Measurements from ENCODE around the gene HERPUD2. TPM values are rescaled to one million over a fixed set of nuclear protein-coding genes. Genes with fewer than 3 reads are reported as not detected.
"Not testable (repeated sequence)": the region's sequence is repeated elsewhere in the genome, so short reads cannot be mapped to it uniquely, and the experiment has no call there.

The HERPUD2 gene
- total RNA-seq, 1 donor from 2014 or later, result 28.0 TPM

- TF ChIP-seq CTCF (IDR thresholded peaks at IDR 0.05; ENCODE audit: insufficient read depth, low read depth, low read length) (no peak), EZH2 (IDR thresholded peaks at IDR 0.05; ENCODE audit: insufficient read depth, low read length) (no peak)
- H3K27ac Mint-ChIP-seq (ENCODE audit: unreplicated experiment), result no peak overlapping the region
These were observed 37.8 kb downstream of the HERPUD2 start for GRCh38 chr7:35657125-35657524.

GRCh38 chr7:35654558-35654957 is 40.4 kb downstream of the HERPUD2 start:
- H3K27ac ChIP-seq (ENCODE audit: low read depth, low read length); H3K9me3 Mint-ChIP-seq (ENCODE audit: unreplicated experiment); H3K9ac ChIP-seq (ENCODE audit: low read length); H3K9me3 ChIP-seq (ENCODE audit: insufficient read depth, low read depth, low read length); FAIRE-seq; H3K27ac Mint-ChIP-seq (ENCODE audit: unreplicated experiment); H3K4me3 Mint-ChIP-seq (ENCODE audit: unreplicated experiment); H3K27me3 ChIP-seq (ENCODE audit: insufficient read depth, low read length); H3K4me3 ChIP-seq (ENCODE audit: insufficient read depth, low read depth, low read length); H3K4me1 Mint-ChIP-seq (ENCODE audit: low read depth, unreplicated experiment); H3K4me1 ChIP-seq (ENCODE audit: insufficient read depth, low read length); H3K36me3 ChIP-seq (ENCODE audit: insufficient read depth, low read length); H2AFZ ChIP-seq (ENCODE audit: low read depth, low read length); H3K27me3 Mint-ChIP-seq (ENCODE audit: low read depth, unreplicated experiment); H3K4me2 ChIP-seq (ENCODE audit: low read length); DNase-seq (ENCODE audit: low read depth): not testable (repeated sequence)
- peaks cover 24% of the 10 kb centered on the region for H3K36me3 Mint-ChIP-seq (ENCODE audit: low read depth, unreplicated experiment)
- H4K20me1 ChIP-seq (ENCODE audit: insufficient read depth, low read length), result peaks cover 54% of the 10 kb centered on the region
- H3K79me2 ChIP-seq (ENCODE audit: insufficient read depth, low read length), result peaks cover 51% of the 10 kb centered on the region

More at GRCh38 chr7:35657125-35657524, 37.8 kb downstream of the HERPUD2 start:
- Histone ChIP-seq H3K9me3 (ENCODE audit: insufficient read depth, low read depth, low read length) (no peaks in the 10 kb centered on the region), H3K27me3 (ENCODE audit: insufficient read depth, low read length) (no peaks in the 10 kb centered on the region), H3K4me2 (ENCODE audit: low read length) (no peak overlapping the region), H3K9ac (ENCODE audit: low read length) (no peak overlapping the region), H3K4me3 (ENCODE audit: insufficient read depth, low read depth, low read length) (no peak overlapping the region), H3K79me2 (ENCODE audit: insufficient read depth, low read length) (peaks cover 31% of the 10 kb centered on the region), H3K27ac (ENCODE audit: low read depth, low read length) (no peak overlapping the region), H4K20me1 (ENCODE audit: insufficient read depth, low read length) (peaks cover 37% of the 10 kb centered on the region), H2AFZ (ENCODE audit: low read depth, low read length) (no peak overlapping the region), H3K4me1 (ENCODE audit: insufficient read depth, low read length) (no peaks in the 10 kb centered on the region), H3K36me3 (ENCODE audit: insufficient read depth, low read length) (no peaks in the 10 kb centered on the region)
- DNase-seq (ENCODE audit: low read depth), result no peak
- FAIRE-seq, result no peak
- H3K27me3 Mint-ChIP-seq (ENCODE audit: low read depth, unreplicated experiment), result no peaks in the 10 kb centered on the region
- H3K4me1 Mint-ChIP-seq (ENCODE audit: low read depth, unreplicated experiment), result no peaks in the 10 kb centered on the region
- H3K36me3 Mint-ChIP-seq (ENCODE audit: low read depth, unreplicated experiment), result peaks cover 25% of the 10 kb centered on the region
- H3K9me3 Mint-ChIP-seq (ENCODE audit: unreplicated experiment), result peaks cover 12% of the 10 kb centered on the region
- no peak overlapping the region for H3K4me3 Mint-ChIP-seq (ENCODE audit: unreplicated experiment)

- no peak overlapping the region for H3K27ac ChIP-seq (ENCODE audit: low read depth, low read length)
- Mint-ChIP-seq H3K36me3 (ENCODE audit: low read depth, unreplicated experiment) (peaks cover 21% of the 10 kb centered on the region), H3K27me3 (ENCODE audit: low read depth, unreplicated experiment) (no peaks in the 10 kb centered on the region), H3K27ac (ENCODE audit: unreplicated experiment) (no peak overlapping the region), H3K4me1 (ENCODE audit: low read depth, unreplicated experiment) (peaks cover 5% of the 10 kb centered on the region), H3K9me3 (ENCODE audit: unreplicated experiment) (peaks cover 4% of the 10 kb centered on the region), H3K4me3 (ENCODE audit: unreplicated experiment) (no peak overlapping the region)
- H3K79me2 ChIP-seq (ENCODE audit: insufficient read depth, low read length), result peaks cover 51% of the 10 kb centered on the region
- H3K27me3 ChIP-seq (ENCODE audit: insufficient read depth, low read length), result no peaks in the 10 kb centered on the region
- DNase-seq (ENCODE audit: low read depth) (no peak), FAIRE-seq (no peak)
- no peaks in the 10 kb centered on the region for H3K4me1 ChIP-seq (ENCODE audit: insufficient read depth, low read length)
- TF ChIP-seq CTCF (IDR thresholded peaks at IDR 0.05; ENCODE audit: insufficient read depth, low read depth, low read length) (no peak), EZH2 (IDR thresholded peaks at IDR 0.05; ENCODE audit: insufficient read depth, low read length) (no peak)
- no peak overlapping the region for H3K9ac ChIP-seq (ENCODE audit: low read length)
- peaks cover 61% of the 10 kb centered on the region for H4K20me1 ChIP-seq (ENCODE audit: insufficient read depth, low read length)
- no peaks in the 10 kb centered on the region for H3K9me3 ChIP-seq (ENCODE audit: insufficient read depth, low read depth, low read length)
- no peak overlapping the region for H3K4me3 ChIP-seq (ENCODE audit: insufficient read depth, low read depth, low read length)
- H2AFZ ChIP-seq (ENCODE audit: low read depth, low read length), result no peak overlapping the region
- H3K36me3 ChIP-seq (ENCODE audit: insufficient read depth, low read length), result no peaks in the 10 kb centered on the region
- H3K4me2 ChIP-seq (ENCODE audit: low read length), result no peak overlapping the region
These were observed 42.8 kb downstream of the HERPUD2 start for GRCh38 chr7:35652124-35652523.

All from astrocyte (in vitro differentiated cells and primary cell).